SJCRH30 (cell line): Measurements from ENCODE around the gene TRMT10B. TPM values are rescaled to one million over a fixed set of nuclear protein-coding genes. Genes with fewer than 3 reads are reported as not detected.
"Not testable (repeated sequence)": the region's sequence is repeated elsewhere in the genome, so short reads cannot be mapped to it uniquely, and the experiment has no call there.

Experiments
- DNase-seq, 2 experiments: peaks; one replicate each; pipeline ENCODE4 v3.0.0-alpha.2; 2015 to 2020
- H3K27ac ChIP-seq: fragments of 250-450 bp; sonication (Bioruptor Pico); 2 replicates; pipeline ENCODE4 v1.5.1; 2020; ENCODE audit warnings: mild to moderate bottlenecking, moderate library complexity
- H3K27me3 ChIP-seq: fragments of 250-450 bp; sonication (Bioruptor Pico); 2 replicates; pipeline ENCODE4 v1.5.1; 2020; ENCODE audit warnings: mild to moderate bottlenecking, moderate library complexity
- H3K36me3 ChIP-seq: fragments of 250-450 bp; sonication (Bioruptor Pico); 2 replicates; pipeline ENCODE4 v1.5.1; 2020; ENCODE audit warnings: mild to moderate bottlenecking, moderate library complexity
- H3K4me1 ChIP-seq: fragments of 250-450 bp; sonication (Bioruptor Pico); 2 replicates; pipeline ENCODE4 v1.5.1; 2020; ENCODE audit warnings: mild to moderate bottlenecking, moderate library complexity
- H3K4me3 ChIP-seq: fragments of 250-450 bp; sonication (Bioruptor Pico); 2 replicates; pipeline ENCODE4 v1.5.1; 2020; ENCODE audit warnings: mild to moderate bottlenecking, moderate library complexity
- H3K9me3 ChIP-seq: fragments of 250-450 bp; sonication (Bioruptor Pico); replicated peaks from 2 replicates; pipeline ENCODE4 v1.5.1; 2020; ENCODE audit warnings: mild to moderate bottlenecking, moderate library complexity
- total RNA-seq: library from RNA; depleted of rRNA; stranded (reverse); fragments of >200 nt; shearing (Covaris generic); gene quantifications from 2 replicates; pipeline ENCODE4 v1.2.3, GENCODE V29; 2014

The TRMT10B gene
- total RNA-seq, 1 experiment from 2014 or later: 0.43 TPM

DNA sequence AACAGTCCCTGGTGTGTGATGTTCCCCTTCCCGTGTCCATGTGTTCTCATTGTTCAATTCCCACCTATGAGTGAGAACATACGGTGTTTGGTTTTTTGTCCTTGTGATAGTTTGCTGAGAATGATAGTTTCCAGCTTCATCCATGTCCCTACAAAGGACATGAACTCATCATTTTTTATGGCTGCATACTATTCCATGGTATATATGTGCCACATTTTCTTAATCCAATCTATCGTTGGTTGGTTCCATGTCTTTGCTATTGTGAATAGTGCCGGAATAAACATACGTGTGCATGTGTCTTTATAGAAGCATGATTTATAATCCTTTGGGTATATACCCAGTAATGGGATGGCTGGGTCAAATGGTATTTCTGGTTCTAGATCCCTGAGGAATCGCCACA lies 11.7 kb downstream of the TRMT10B start:
- H3K36me3 ChIP-seq, H3K4me3 ChIP-seq, H3K27ac ChIP-seq, H3K27me3 ChIP-seq, DNase-seq, H3K9me3 ChIP-seq, H3K4me1 ChIP-seq: not testable (repeated sequence)

- no peaks in the 10 kb centered on the region for H3K4me1 ChIP-seq
- H3K36me3 ChIP-seq: peaks cover 2% of the 10 kb centered on the region; the same call in 1 of the 2 replicates
- H3K9me3 ChIP-seq: no peaks in the 10 kb centered on the region
- H3K27ac ChIP-seq: no peak overlapping the region
- no peaks in the 10 kb centered on the region for H3K27me3 ChIP-seq
- H3K4me3 ChIP-seq: no peak overlapping the region
- no peak for DNase-seq
These were observed 15.7 kb downstream of the TRMT10B start for GRCh38 chr9:37769306-37769705.

- H3K9me3 ChIP-seq: no peaks in the 10 kb centered on the region
- H3K36me3 ChIP-seq: peaks cover 3% of the 10 kb centered on the region; the same call in 1 of the 2 replicates
- H3K4me1 ChIP-seq: no peaks in the 10 kb centered on the region
- H3K27me3 ChIP-seq: no peaks in the 10 kb centered on the region
- H3K4me3 ChIP-seq: no peak overlapping the region
- no peak overlapping the region for H3K27ac ChIP-seq
- no peak for DNase-seq
These were observed 16.4 kb downstream of the TRMT10B start for GRCh38 chr9:37769995-37770394.

- Histone ChIP-seq H3K36me3 (peaks cover 23% of the 10 kb centered on the region), H3K4me1 (no peaks in the 10 kb centered on the region)
- no peak for DNase-seq
These were observed 21.8 kb downstream of the TRMT10B start for GRCh38 chr9:37775216-37775919.

GRCh38 chr9:37776328-37776727 lies 22.7 kb downstream of the TRMT10B start:
- no peaks in the 10 kb centered on the region for H3K4me1 ChIP-seq
- no peak for DNase-seq
- peaks cover 30% of the 10 kb centered on the region for H3K36me3 ChIP-seq
- no peaks in the 10 kb centered on the region for H3K9me3 ChIP-seq
- no peaks in the 10 kb centered on the region for H3K27me3 ChIP-seq
- H3K4me3 ChIP-seq: no peak overlapping the region
- no peak overlapping the region for H3K27ac ChIP-seq

More at GRCh38 chr9:37775216-37775919, 21.8 kb downstream of the TRMT10B start:
- no peak overlapping the region for H3K27ac ChIP-seq
- no peak overlapping the region for H3K4me3 ChIP-seq
- H3K27me3 ChIP-seq: no peaks in the 10 kb centered on the region
- no peaks in the 10 kb centered on the region for H3K9me3 ChIP-seq

DNA sequence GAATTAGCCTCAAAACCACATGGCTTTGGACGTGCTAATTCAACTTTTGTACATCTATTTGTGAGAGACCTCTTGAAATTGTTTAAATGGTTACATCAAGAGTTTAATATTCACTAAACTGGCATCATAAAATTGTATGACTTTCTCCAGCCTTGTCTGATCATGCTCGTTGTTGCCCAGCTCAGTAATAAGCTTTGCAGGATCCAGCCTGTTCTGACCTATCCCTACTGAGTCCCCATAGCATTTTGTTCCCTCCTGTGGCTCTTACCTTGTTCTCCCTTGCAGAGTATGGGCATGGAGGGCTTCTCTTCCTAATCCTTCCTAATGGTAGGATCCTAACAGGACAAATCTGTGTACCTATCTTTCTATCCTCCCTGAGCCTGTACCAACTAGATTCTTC lies 24.9 kb downstream of the TRMT10B start:
- Histone ChIP-seq H3K4me3 (no peak overlapping the region), H3K36me3 (peaks cover 47% of the 10 kb centered on the region), H3K27ac (no peak overlapping the region), H3K9me3 (no peaks in the 10 kb centered on the region), H3K27me3 (no peaks in the 10 kb centered on the region), H3K4me1 (peaks cover 3% of the 10 kb centered on the region; the same call in 1 of the 2 replicates)
- DNase-seq: no peak

GRCh38 chr9:37784291-37784615 lies 30.6 kb downstream of the TRMT10B start:
- peak overlapping the region; percentile 77 for H3K4me3 ChIP-seq
- H3K9me3 ChIP-seq: no peaks in the 10 kb centered on the region
- no peak for DNase-seq
- peaks cover 12% of the 10 kb centered on the region for H3K4me1 ChIP-seq
- H3K27me3 ChIP-seq: no peaks in the 10 kb centered on the region
- H3K36me3 ChIP-seq: peaks cover 37% of the 10 kb centered on the region
- peak overlapping the region; percentile 53 for H3K27ac ChIP-seq

DNA sequence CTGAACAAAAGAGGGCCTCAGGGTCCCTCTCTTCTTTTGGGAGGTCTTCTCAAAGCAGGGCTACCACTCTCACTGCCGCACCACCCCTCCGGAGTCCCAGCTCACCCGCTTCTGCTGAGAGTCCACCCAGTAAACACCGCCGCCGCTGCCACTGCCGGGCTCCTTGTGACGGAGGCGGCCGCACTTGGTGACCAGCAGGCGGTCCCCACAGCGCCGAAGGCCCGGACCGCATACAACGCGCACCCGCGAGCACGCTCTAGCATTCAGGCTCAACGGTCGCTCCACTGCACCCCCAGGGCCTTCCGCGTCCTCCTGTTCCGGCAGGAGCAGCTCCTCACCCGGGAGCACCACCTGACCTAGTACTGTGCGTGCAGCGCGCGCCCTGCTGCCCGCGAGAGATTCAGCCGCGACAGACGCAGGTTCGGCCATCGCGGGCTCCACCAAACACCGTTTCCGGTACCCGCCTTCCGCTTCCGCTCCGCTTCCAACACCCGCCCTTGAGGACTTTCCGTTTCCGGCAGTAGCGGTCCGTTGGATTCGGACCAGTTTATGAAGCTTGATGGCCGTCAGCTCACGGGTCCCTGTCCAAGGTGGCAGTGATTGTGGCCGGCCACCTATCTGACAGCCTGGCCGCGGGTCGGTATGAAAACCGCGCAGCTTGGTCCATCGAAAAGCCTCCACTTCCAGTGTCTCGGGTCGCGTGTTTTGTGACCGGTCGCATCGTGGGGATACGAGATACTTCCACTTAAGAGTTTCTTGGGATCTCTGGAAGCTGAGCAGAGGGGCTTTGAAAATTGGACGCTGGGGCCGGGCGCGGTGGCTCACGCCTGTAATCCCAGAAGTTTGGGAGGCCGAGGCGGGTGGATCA lies 31.2 kb downstream of the TRMT10B start, which contains the start of gene EXOSC3:
TSS of gene EXOSC3 (minus strand) at position 449 of the 868 bp plus-strand sequence. CDS start at position 429, 20 bp downstream.
- Histone ChIP-seq H3K4me3 (peak within 1 kb of the TSS; percentile 77), H3K27me3 (no peaks in the 10 kb centered on the region), H3K9me3 (no peaks in the 10 kb centered on the region), H3K27ac (peak within 1 kb of the TSS; percentile 53), H3K4me1 (peaks cover 12% of the 10 kb centered on the region), H3K36me3 (peaks cover 33% of the 10 kb centered on the region)
- DNase-seq: peak; percentile 91 to 93

DNA sequence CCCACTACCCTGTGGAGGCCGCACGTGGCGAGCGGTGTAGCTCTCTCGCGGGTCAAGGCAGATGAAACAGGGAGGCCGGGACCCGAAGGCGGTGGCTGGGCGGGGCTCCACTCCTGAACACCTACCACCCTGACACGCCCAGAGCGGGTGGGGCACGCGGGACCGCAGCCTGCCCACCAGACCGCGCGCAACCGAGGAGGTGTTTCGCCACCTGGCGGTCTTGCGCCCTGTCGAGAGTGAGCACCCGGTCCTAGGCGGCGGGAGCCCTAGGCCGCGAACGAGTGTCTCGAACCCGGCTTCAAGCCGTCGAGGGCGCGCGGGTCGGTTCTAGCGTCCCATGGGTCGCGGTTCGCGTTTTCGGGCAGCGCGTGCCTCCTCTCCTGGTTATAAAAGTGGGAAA lies 33.5 kb downstream of the TRMT10B start:
- H3K4me1 ChIP-seq: peaks cover 12% of the 10 kb centered on the region
- peaks cover 16% of the 10 kb centered on the region for H3K36me3 ChIP-seq
- DNase-seq: no peak
- H3K9me3 ChIP-seq: no peaks in the 10 kb centered on the region
- H3K27me3 ChIP-seq: no peaks in the 10 kb centered on the region
- no peak overlapping the region for H3K27ac ChIP-seq
- H3K4me3 ChIP-seq: no peak overlapping the region

- no peak overlapping the region for H3K4me3 ChIP-seq
- H3K4me1 ChIP-seq: peaks cover 11% of the 10 kb centered on the region
- no peak overlapping the region for H3K27ac ChIP-seq
- no peaks in the 10 kb centered on the region for H3K9me3 ChIP-seq
- no peaks in the 10 kb centered on the region for H3K27me3 ChIP-seq
- peaks cover 5% of the 10 kb centered on the region for H3K36me3 ChIP-seq
- DNase-seq: no peak
These were observed 34.7 kb downstream of the TRMT10B start for GRCh38 chr9:37788332-37788731.

- H3K4me1 ChIP-seq: peaks cover 3% of the 10 kb centered on the region; the same call in 1 of the 2 replicates
- no peaks in the 10 kb centered on the region for H3K36me3 ChIP-seq
- H3K27ac ChIP-seq: no peak overlapping the region
- no peaks in the 10 kb centered on the region for H3K9me3 ChIP-seq
- no peaks in the 10 kb centered on the region for H3K27me3 ChIP-seq
- H3K4me3 ChIP-seq: no peak overlapping the region
- no peak for DNase-seq
These were observed 36.5 kb downstream of the TRMT10B start for GRCh38 chr9:37790096-37790495.

GRCh38 chr9:37792122-37792521 lies 38.5 kb downstream of the TRMT10B start:
- Histone ChIP-seq H3K9me3 (no peaks in the 10 kb centered on the region), H3K36me3 (no peaks in the 10 kb centered on the region), H3K4me1 (no peaks in the 10 kb centered on the region), H3K27ac (no peak overlapping the region), H3K27me3 (no peaks in the 10 kb centered on the region), H3K4me3 (no peak overlapping the region)
- DNase-seq: no peak

DNA sequence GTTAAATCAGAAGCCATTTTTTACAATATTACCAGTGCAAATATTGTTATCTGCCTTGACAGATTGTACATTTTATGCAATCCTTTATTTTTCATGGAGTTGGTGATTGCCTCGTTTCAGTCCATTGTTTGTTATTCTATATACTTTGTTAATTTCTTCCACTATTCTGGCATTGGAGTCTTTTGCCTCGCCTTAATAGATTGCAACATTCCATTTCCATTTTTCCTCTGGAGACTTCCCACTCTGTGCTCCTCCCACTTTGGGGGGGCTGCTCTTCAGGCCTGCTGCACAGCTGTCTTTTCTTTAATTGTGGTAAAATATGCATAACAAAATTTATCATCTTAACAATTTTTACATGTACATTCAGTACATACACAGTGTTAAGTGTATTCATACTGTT lies 42.6 kb downstream of the TRMT10B start:
- Histone ChIP-seq H3K9me3 (no peaks in the 10 kb centered on the region), H3K27ac (no peak overlapping the region), H3K4me1 (peaks cover 3% of the 10 kb centered on the region; the same call in 1 of the 2 replicates), H3K36me3 (no peaks in the 10 kb centered on the region), H3K27me3 (no peaks in the 10 kb centered on the region), H3K4me3 (no peak overlapping the region)
- no peak for DNase-seq

GRCh38 chr9:37798677-37799076 lies 45.1 kb downstream of the TRMT10B start:
- no peaks in the 10 kb centered on the region for H3K27me3 ChIP-seq
- peaks cover 2% of the 10 kb centered on the region for H3K36me3 ChIP-seq
- H3K9me3 ChIP-seq: no peaks in the 10 kb centered on the region
- no peak for DNase-seq
- no peak overlapping the region for H3K27ac ChIP-seq
- H3K4me3 ChIP-seq: no peak overlapping the region
- H3K4me1 ChIP-seq: peaks cover 7% of the 10 kb centered on the region; the same call in 1 of the 2 replicates

DNA sequence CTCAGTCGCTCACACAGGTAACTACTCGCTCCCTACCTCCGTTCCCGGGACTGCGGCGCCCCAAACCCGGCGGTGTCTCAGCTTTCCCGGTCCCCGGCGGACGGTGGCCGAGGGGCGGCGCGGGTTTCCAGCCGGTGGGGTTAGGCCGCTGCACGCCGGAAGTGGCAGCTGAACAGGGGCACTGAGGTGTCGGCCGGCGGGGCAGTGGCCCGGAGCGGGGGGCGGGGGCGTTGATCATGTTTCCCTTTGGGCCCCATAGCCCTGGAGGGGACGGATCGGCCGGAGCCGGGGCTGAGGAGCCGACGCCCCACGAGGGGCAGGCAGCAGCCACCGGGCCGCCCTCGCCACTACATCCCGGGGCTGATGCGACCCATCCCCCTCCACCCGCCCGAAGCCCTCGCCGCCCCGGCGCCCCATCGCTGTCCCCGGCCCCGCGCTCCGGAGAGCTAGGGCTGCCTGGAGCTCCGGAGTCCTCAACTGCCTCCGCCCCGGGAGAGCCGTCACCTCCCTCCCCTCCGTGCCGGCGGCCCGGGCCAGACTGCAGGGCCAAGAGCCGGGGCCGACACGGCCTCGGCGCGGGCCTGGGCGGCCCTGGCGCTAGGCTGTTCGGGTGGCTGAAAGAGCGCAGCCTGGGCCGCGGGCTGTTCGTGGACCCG lies 47.2 kb downstream of the TRMT10B start, which contains the start of gene DCAF10:
TSS of gene DCAF10 (plus strand) at position 167 of the 656 bp plus-strand sequence. CDS start at position 237, 70 bp downstream.
- peak within 1 kb of the TSS; percentile 78 for H3K27ac ChIP-seq
- DNase-seq: peak; percentile 89 to 91
- H3K36me3 ChIP-seq: peaks cover 5% of the 10 kb centered on the region
- no peaks in the 10 kb centered on the region for H3K27me3 ChIP-seq
- H3K4me1 ChIP-seq: peaks cover 7% of the 10 kb centered on the region; the same call in 1 of the 2 replicates
- H3K9me3 ChIP-seq: no peaks in the 10 kb centered on the region
- H3K4me3 ChIP-seq: peak within 1 kb of the TSS; percentile 97
